CD14-positive monocyte (primary cell): Measurements from ENCODE around the gene DNAJC7. TPM values are rescaled to one million over a fixed set of nuclear protein-coding genes. Genes with fewer than 3 reads are reported as not detected.
A peak's percentile ranks its signal among the peaks of the same experiment; 100 is the strongest.

Experiments used
- DNase-seq, 3 donors: peaks; one replicate each; pipeline ENCODE4 v3.0.0-alpha.2; 2011 to 2022
- H2AFZ ChIP-seq: 2 replicates; pipeline ENCODE4 v1.6.0; 2012; ENCODE audit warnings: mild to moderate bottlenecking, low read depth, low read length, inconsistent platforms; ENCODE audit not compliant: insufficient read depth, poor library complexity, severe bottlenecking
- H3K27ac ChIP-seq, 2 donors: 1 replicate in 1 of 2; 2 replicates in 1 of 2; pipeline ENCODE4 v1.5.1; 2012 to 2013; ENCODE audit warnings: low read length in 2 of 2, control low read depth in 1 of 2, inconsistent platforms in 1 of 2, low read depth in 1 of 2, mild to moderate bottlenecking in 1 of 2
- H3K27me3 ChIP-seq, 2 donors: one replicate each; pipeline versions ENCODE4 v1.6.0 to v1.6.1; 2011 to 2013; ENCODE audit warnings: low read length in 2 of 2; ENCODE audit not compliant: control insufficient read depth in 2 of 2, insufficient read depth in 2 of 2
- H3K36me3 ChIP-seq, 2 donors: replicated peaks in 1 of 2; 1 replicate in 1 of 2; 2 replicates in 1 of 2; pipeline versions ENCODE4 v1.5.1 to v1.6.1; 2012 to 2013; ENCODE audit warnings: low read length in 2 of 2, control low read depth in 1 of 2, inconsistent platforms in 1 of 2, mild to moderate bottlenecking in 1 of 2; ENCODE audit not compliant: insufficient read depth in 2 of 2, control insufficient read depth in 1 of 2
- H3K4me1 ChIP-seq, 2 donors: 1 replicate in 1 of 2; 2 replicates in 1 of 2; pipeline versions ENCODE4 v1.5.1 to v1.6.1; 2012 to 2013; ENCODE audit warnings: low read length in 2 of 2, control low read depth in 1 of 2, inconsistent platforms in 1 of 2, mild to moderate bottlenecking in 1 of 2, moderate library complexity in 1 of 2; ENCODE audit not compliant: insufficient read depth in 2 of 2, control insufficient read depth in 1 of 2
- H3K4me2 ChIP-seq: replicated peaks from 2 replicates; pipeline ENCODE3; 2012; ENCODE audit warnings: low read length, moderate library complexity, mild to moderate bottlenecking; ENCODE audit not compliant: poor library complexity, severe bottlenecking; ENCODE audit errors: extremely low read depth
- H3K4me3 ChIP-seq, 3 experiments: fragments of 200-600 bp in 1 of 3; sonication (generic) in 1 of 3; replicated peaks in 1 of 3; 1 replicate in 2 of 3; 2 replicates in 1 of 3; pipeline ENCODE4 v1.5.1; 2011 to 2013; ENCODE audit warnings: low read length in 3 of 3, mild to moderate bottlenecking in 3 of 3, control low read depth in 2 of 3, low read depth in 2 of 3, inconsistent platforms in 1 of 3, moderate library complexity in 1 of 3
- H3K79me2 ChIP-seq: 2 replicates; pipeline ENCODE4 v1.6.0; 2012; ENCODE audit warnings: mild to moderate bottlenecking, control low read depth, inconsistent platforms, low read length, moderate library complexity; ENCODE audit not compliant: insufficient read depth
- H3K9ac ChIP-seq: 2 replicates; pipeline ENCODE4 v1.6.0; 2017; ENCODE audit warnings: low read length, mild to moderate bottlenecking; ENCODE audit not compliant: insufficient read depth, poor library complexity, severe bottlenecking
- H3K9me3 ChIP-seq, 2 donors: replicated peaks in 1 of 2; 1 replicate in 1 of 2; 2 replicates in 1 of 2; pipeline versions ENCODE4 v1.5.1 to v1.6.1; 2012 to 2013; ENCODE audit warnings: low read length in 2 of 2, control low read depth in 1 of 2; ENCODE audit not compliant: control insufficient read depth in 1 of 2, insufficient read depth in 1 of 2
- H4K20me1 ChIP-seq: 2 replicates; pipeline ENCODE4 v1.6.0; 2012; ENCODE audit warnings: mild to moderate bottlenecking, low read length, control low read depth, moderate library complexity; ENCODE audit not compliant: insufficient read depth
- H3K27ac Mint-ChIP-seq, 7 donors: one replicate each; pipeline ENCODE4 v1.8.0; 2020; ENCODE audit warnings: mild to moderate bottlenecking in 7 of 7, mixed read lengths in 7 of 7, moderate library complexity in 6 of 7, inconsistent platforms in 2 of 7
- H3K27me3 Mint-ChIP-seq, 3 donors: one replicate each; pipeline ENCODE4 v1.8.0; 2021 to 2022; ENCODE audit warnings: low read depth in 3 of 3, mild to moderate bottlenecking in 3 of 3, mixed read lengths in 3 of 3, moderate library complexity in 3 of 3, inconsistent platforms in 1 of 3
- H3K36me3 Mint-ChIP-seq, 2 donors: one replicate each; pipeline ENCODE4 v1.8.0; 2020; ENCODE audit warnings: mixed read lengths in 2 of 2, inconsistent platforms in 1 of 2, mild to moderate bottlenecking in 1 of 2
- H3K4me1 Mint-ChIP-seq: one replicate; pipeline ENCODE4 v1.8.0; 2020; ENCODE audit warnings: mild to moderate bottlenecking, mixed read lengths
- H3K4me3 Mint-ChIP-seq, 2 donors: one replicate each; pipeline ENCODE4 v1.8.0; 2020; ENCODE audit warnings: mild to moderate bottlenecking in 2 of 2, mixed read lengths in 2 of 2, moderate library complexity in 1 of 2
- H3K9me3 Mint-ChIP-seq, 7 donors: one replicate each; pipeline ENCODE4 v1.8.0; 2020 to 2022; ENCODE audit warnings: mixed read lengths in 7 of 7, mild to moderate bottlenecking in 6 of 7, moderate library complexity in 6 of 7, inconsistent platforms in 2 of 7
- CTCF ChIP-seq: fragments of 200-600 bp; IDR thresholded peaks from one replicate; pipeline ENCODE4 v1.8.0; 2022; ENCODE audit warnings: antibody characterized with exemption, mild to moderate bottlenecking
- WGBS: methylation state at CpG from one replicate; pipeline ENCODE4 v1.1.5; 2013; ENCODE audit warnings: missing lambda C conversion rate; ENCODE audit not compliant: insufficient coverage; 5-methylcytosine and 5-hydroxymethylcytosine counted together
- intact Hi-C, 2 donors: fragments of 100-400 bp; cut with micrococcal nuclease; formaldehyde crosslinking; loops; one replicate each; pipeline versions ENCODE4 v1.15.0 to v1.15.1; 2023
- polyA plus RNA-seq, 3 donors: library from polyadenylated mRNA; depleted of rRNA in 1 of 3; unstranded in 2 of 3; stranded (reverse) in 1 of 3; fragments of 300-500 nt in 2 of 3; fragments of >200 nt in 1 of 3; fragmentation: Illumina TruSeq in 2 of 3; gene quantifications; 1 replicate in 2 of 3; 2 replicates in 1 of 3; pipeline ENCODE4 v1.2.3, GENCODE V29; 2012 to 2021

Gene DNAJC7
- polyA plus RNA-seq, 3 donors = 29.1 to 79.7 (median 59.6) TPM

GRCh38 chr17:41967141-41967920 lies 49.9 kb downstream of the DNAJC7 start:
- Mint-ChIP-seq H3K27me3 (peaks cover 0 to 2% (median 0%) of the 10 kb centered on the region in 3 donors), H3K4me3 (peak overlapping the region; percentile 75 to 87), H3K9me3 (no peaks in the 10 kb centered on the region), H3K36me3 (peaks cover 7 to 27% of the 10 kb centered on the region in 2 donors), H3K27ac (peak overlapping the region; percentile 62 to 85 (median 80)), H3K4me1 (peaks cover 47% of the 10 kb centered on the region)
- Histone ChIP-seq H3K4me3 (peak overlapping the region; percentile 67 to 93 (median 92)), H3K36me3 (peaks cover 16 to 32% of the 10 kb centered on the region in 2 donors), H3K79me2 (peaks cover 48% of the 10 kb centered on the region), H3K27ac (peak overlapping the region; percentile 60 to 83), H3K9me3 (no peaks in the 10 kb centered on the region), H3K9ac (peak overlapping the region; percentile 87), H3K27me3 (no peaks in the 10 kb centered on the region), H3K4me1 (peaks cover 19 to 40% of the 10 kb centered on the region in 2 donors), H2AFZ (peak overlapping the region; percentile 82), H4K20me1 (peaks cover 54% of the 10 kb centered on the region), H3K4me2 (peak overlapping the region; percentile 89)
- 24% methylated on average over 35 of the region's 39 CpGs for WGBS
- no peak for TF ChIP-seq CTCF
- intact Hi-C loops = loop anchor here in 1 of 2 donors (2.0 to 5.0 kb wide), 2 partner anchors 45 to 187 kb away; partner anchors contain the start of gene RAB5C
- no peak for DNase-seq

- Histone ChIP-seq H3K27me3 (no peaks in the 10 kb centered on the region), H3K36me3 (peaks cover 11 to 25% of the 10 kb centered on the region in 2 donors), H3K27ac (peak within 1 kb of the TSS; percentile 60 to 83), H3K4me3 (peak within 1 kb of the TSS; percentile 67 to 93 (median 92)), H4K20me1 (peaks cover 47% of the 10 kb centered on the region), H3K4me1 (peaks cover 19 to 40% of the 10 kb centered on the region in 2 donors), H3K4me2 (peak within 1 kb of the TSS; percentile 89), H3K9ac (peak within 1 kb of the TSS; percentile 87), H3K79me2 (peaks cover 41% of the 10 kb centered on the region), H2AFZ (peak within 1 kb of the TSS; percentile 82), H3K9me3 (no peaks in the 10 kb centered on the region)
- H3K9me3 Mint-ChIP-seq = no peaks in the 10 kb centered on the region
- peak within 1 kb of the TSS; percentile 79 to 91 for H3K4me3 Mint-ChIP-seq
- peak; percentile 87 to 91 (median 89) for DNase-seq
- no peak for TF ChIP-seq CTCF
- peaks cover 4 to 20% of the 10 kb centered on the region in 2 donors for H3K36me3 Mint-ChIP-seq
- intact Hi-C loops = loop anchor here in 1 of 2 donors (2.0 to 5.0 kb wide), 2 partner anchors 46 to 188 kb away; partner anchors contain the start of gene RAB5C
- peak within 1 kb of the TSS; percentile 62 to 85 (median 79) for H3K27ac Mint-ChIP-seq
- peaks cover 0 to 2% (median 0%) of the 10 kb centered on the region in 3 donors for H3K27me3 Mint-ChIP-seq
- peaks cover 47% of the 10 kb centered on the region for H3K4me1 Mint-ChIP-seq
- 0% methylated on average over 69 of the region's 71 CpGs for WGBS
These were observed 50.6 kb downstream of the DNAJC7 start, which contains the start of gene CNP for GRCh38 chr17:41966463-41967140. Gene CNP, plus strand, starts transcription at chr17:41966795. Its CDS starts 90 bp downstream, at chr17:41966885.
